ENCODE data around the gene MTCP1.

- TF ChIP-seq MAX (IDR thresholded peaks at IDR 0.05; ENCODE audit: insufficient read depth, insufficient read length) (no peak), POLR2AphosphoS5 (IDR thresholded peaks at IDR 0.05; ENCODE audit: insufficient read depth, low read depth, low read length) (no peak), POLR2A (IDR thresholded peaks at IDR 0.05; ENCODE audit: low read depth, low read length) (no peak), CTCF (IDR thresholded peaks at IDR 0.05; ENCODE audit: extremely low read depth in 1 of 2, insufficient read depth in 1 of 2, low read depth in 1 of 2, low read length in 2 of 2) (no peak), JUN (IDR thresholded peaks at IDR 0.05; ENCODE audit: borderline replicate concordance, insufficient read depth, insufficient read length, low read depth) (no peak), MYC (IDR thresholded peaks at IDR 0.05; ENCODE audit: low read depth, low read length) (no peak)
Observed at GRCh38 chrX:155020591-155020990, 50.3 kb downstream of the MTCP1 start.

Data from endothelial cell of umbilical vein (primary cell).